ENCODE results near the gene ARSA.
"Not testable (repeated sequence)": the region's sequence is repeated elsewhere in the genome, so short reads cannot be mapped to it uniquely, and the experiment has no call there.

Gene ARSA

DNA sequence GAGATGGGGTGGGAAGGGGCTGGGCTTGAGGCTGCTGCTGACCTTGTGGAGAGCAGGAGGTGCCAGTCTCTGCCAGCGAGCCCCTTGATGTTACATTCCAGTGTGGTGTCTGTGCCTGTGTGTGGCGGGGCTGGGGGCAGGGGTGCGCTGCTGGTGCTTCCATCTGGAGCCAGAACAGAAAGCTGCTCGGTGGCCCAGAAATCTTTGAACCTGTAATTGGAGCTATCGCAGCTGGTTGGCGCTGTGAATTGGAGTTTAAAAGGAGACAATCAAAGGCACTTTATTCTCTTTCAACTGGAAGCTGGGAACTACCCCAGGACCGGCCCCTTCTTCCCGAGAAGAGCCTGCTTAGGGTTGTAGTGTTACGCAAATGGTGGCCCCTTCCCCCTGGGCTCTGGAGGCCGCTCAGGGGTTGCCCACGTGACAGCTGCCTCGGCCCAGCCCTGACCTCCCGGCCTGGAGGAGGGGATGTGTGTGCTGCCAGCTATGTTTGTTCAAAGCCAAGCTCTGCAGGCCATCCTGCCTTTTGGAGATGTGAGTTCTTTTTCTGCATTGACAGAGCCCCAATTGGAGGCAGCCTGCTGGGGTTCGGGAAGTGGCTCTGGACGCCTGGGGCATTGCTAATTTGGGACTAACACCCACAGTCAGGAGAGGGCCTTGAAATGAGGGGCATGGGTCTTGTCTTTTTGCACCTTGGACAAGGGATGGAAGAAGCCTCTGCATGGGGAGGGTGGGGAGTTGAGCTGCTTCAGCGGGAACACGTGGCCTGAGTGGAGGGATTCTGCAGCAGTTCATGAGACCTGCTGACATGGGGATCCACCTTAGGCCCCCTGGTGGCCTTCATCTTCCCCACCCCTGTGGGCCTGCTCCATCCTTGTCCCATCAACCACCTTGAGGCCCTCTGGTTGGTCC is 14.0 kb upstream of the ARSA start:
- no peak for DNase-seq (ENCODE audit: extremely low read depth, insufficient read length)
- no peak overlapping the region for H3K4me3 ChIP-seq (replicated peaks; ENCODE audit: low read depth, low read length)
- peaks cover 2% of the 10 kb centered on the region for H3K27me3 ChIP-seq (replicated peaks; ENCODE audit: control insufficient read depth, insufficient read depth, low read length)

DNA sequence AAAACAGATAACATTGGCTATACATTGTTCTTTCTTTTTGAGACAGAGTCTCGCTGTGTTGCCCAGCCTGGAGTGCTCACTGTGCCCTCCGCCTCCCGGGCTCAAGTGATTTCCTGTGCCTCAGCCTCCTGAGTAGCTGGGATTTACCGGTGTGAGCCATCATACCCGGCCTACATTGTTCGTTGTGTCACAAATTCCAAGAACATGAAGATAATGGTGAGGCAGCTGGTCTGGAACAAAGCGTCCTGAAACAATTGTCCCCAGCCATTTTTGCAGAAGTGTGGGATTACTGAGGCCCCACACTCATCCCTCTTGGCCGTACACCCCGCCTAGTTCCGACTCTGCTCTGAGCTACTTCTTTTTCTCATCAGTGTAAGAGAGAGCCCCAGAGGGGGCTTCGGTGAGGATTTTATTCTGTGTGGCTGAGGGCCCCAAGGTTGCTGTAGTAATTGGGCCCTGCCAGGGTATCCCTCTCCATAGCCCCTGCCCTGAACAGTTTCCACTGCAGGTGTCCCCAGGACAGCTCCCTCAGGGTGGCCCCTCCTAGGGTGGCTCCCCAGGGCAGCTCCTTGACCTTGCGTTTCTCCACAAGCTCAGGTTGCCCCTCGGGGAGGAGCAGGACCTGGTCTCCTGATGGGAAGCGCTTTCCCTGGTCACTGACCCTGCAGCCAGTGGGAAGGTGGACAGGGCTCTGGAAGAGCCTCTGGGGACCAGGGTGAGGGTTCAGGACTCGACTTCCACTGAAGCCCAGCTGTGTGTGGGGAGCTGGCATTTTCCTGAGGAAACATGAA is 13.1 kb upstream of the ARSA start:
- H3K4me3 ChIP-seq (replicated peaks; ENCODE audit: low read depth, low read length), result no peak overlapping the region
- TF ChIP-seq, protein P1, sequence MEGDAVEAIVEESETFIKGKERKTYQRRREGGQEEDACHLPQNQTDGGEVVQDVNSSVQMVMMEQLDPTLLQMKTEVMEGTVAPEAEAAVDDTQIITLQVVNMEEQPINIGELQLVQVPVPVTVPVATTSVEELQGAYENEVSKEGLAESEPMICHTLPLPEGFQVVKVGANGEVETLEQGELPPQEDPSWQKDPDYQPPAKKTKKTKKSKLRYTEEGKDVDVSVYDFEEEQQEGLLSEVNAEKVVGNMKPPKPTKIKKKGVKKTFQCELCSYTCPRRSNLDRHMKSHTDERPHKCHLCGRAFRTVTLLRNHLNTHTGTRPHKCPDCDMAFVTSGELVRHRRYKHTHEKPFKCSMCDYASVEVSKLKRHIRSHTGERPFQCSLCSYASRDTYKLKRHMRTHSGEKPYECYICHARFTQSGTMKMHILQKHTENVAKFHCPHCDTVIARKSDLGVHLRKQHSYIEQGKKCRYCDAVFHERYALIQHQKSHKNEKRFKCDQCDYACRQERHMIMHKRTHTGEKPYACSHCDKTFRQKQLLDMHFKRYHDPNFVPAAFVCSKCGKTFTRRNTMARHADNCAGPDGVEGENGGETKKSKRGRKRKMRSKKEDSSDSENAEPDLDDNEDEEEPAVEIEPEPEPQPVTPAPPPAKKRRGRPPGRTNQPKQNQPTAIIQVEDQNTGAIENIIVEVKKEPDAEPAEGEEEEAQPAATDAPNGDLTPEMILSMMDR (IDR thresholded peaks at IDR 0.05; ENCODE audit: insufficient read depth, low read length, poor library complexity, severe bottlenecking), result no peak
- no peak for DNase-seq (ENCODE audit: extremely low read depth, insufficient read length)
- no peaks in the 10 kb centered on the region for H3K36me3 ChIP-seq (ENCODE audit: control insufficient read depth, insufficient read depth, low read length)
- H3K27me3 ChIP-seq (replicated peaks; ENCODE audit: control insufficient read depth, insufficient read depth, low read length), result peaks cover 2% of the 10 kb centered on the region

More for the DNA sequence above, 14.0 kb upstream of the ARSA start:
- TF ChIP-seq, protein P1 (IDR thresholded peaks at IDR 0.05; ENCODE audit: insufficient read depth, low read length, poor library complexity, severe bottlenecking), result peak; percentile 6
- H3K36me3 ChIP-seq (ENCODE audit: control insufficient read depth, insufficient read depth, low read length), result no peaks in the 10 kb centered on the region

DNA sequence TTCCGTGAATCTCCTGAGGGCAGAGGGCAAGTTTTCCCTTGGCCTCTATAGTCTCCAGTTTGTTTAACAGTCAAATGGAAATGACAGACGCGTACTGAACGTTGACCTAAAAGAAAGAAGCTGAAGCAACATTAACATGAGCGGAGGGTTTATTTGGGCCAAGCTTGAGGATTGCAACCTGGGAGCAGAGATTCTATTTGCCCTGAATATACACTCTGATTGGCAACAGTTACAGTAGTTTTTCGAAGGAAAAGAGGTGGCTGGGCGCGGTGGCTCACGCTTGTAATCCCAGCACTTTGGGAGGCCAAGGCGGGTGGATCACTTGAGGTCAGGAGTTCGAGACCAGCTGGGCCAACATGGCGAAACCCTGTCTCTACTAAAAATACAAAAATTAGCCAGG is 12.3 kb upstream of the ARSA start:
- not testable (repeated sequence) for H3K4me3 ChIP-seq (replicated peaks; ENCODE audit: low read depth, low read length); H3K27me3 ChIP-seq (replicated peaks; ENCODE audit: control insufficient read depth, insufficient read depth, low read length); H3K36me3 ChIP-seq (ENCODE audit: control insufficient read depth, insufficient read depth, low read length); DNase-seq (ENCODE audit: extremely low read depth, insufficient read length)

DNA sequence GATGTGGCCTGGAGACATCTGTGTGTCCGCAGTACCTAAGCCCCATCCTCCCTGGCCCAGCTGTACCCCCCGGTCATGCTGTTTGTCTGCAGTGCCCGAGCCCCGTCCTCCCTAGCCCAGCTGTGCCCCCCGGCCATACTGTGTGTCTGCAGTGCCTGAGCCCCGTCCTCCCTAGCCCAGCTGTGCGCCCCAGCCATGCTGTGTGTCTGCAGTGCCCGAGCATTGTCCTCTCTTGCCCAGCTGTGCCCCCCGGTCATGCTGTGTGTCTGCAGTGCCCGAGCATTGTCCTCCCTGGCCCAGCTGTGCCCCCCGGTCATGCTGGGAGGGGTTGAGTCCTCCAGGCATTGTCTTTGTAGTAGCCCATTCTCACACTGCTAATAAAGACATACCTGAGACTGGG is 7.6 kb upstream of the ARSA start:
- TF ChIP-seq, protein P1 (IDR thresholded peaks at IDR 0.05; ENCODE audit: insufficient read depth, low read length, poor library complexity, severe bottlenecking), result no peak

DNA sequence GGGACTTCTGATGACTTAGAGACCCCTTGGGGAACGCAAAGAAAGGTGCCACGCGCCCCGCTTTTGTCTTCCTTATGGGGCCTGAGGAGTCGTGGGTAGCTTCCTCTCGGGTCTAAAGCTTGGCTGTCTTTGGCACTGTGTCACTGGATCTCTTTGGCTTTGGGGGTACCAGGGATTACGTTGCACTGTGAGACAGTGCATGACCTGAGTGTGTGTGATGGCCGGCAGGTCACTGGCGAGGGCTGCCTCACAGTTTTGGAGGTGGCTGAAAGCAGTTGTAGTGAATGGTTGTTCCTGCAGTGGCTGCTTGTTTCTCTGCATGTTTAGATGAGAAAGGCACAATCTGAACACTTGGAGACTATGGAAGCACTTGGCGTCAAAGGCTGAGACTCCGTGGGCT is 5.8 kb upstream of the ARSA start:
- Histone ChIP-seq H3K4me3 (replicated peaks; ENCODE audit: low read depth, low read length) (no peak overlapping the region), H3K27me3 (replicated peaks; ENCODE audit: control insufficient read depth, insufficient read depth, low read length) (no peaks in the 10 kb centered on the region), H3K36me3 (ENCODE audit: control insufficient read depth, insufficient read depth, low read length) (no peaks in the 10 kb centered on the region)
- TF ChIP-seq, protein P1 (IDR thresholded peaks at IDR 0.05; ENCODE audit: insufficient read depth, low read length, poor library complexity, severe bottlenecking), result no peak
- DNase-seq (ENCODE audit: extremely low read depth, insufficient read length), result no peak

More for the DNA sequence above, 7.6 kb upstream of the ARSA start:
- H3K36me3 ChIP-seq (ENCODE audit: control insufficient read depth, insufficient read depth, low read length), result no peaks in the 10 kb centered on the region
- H3K4me3 ChIP-seq (replicated peaks; ENCODE audit: low read depth, low read length), result no peak overlapping the region
- DNase-seq (ENCODE audit: extremely low read depth, insufficient read length), result no peak
- no peaks in the 10 kb centered on the region for H3K27me3 ChIP-seq (replicated peaks; ENCODE audit: control insufficient read depth, insufficient read depth, low read length)

DNA sequence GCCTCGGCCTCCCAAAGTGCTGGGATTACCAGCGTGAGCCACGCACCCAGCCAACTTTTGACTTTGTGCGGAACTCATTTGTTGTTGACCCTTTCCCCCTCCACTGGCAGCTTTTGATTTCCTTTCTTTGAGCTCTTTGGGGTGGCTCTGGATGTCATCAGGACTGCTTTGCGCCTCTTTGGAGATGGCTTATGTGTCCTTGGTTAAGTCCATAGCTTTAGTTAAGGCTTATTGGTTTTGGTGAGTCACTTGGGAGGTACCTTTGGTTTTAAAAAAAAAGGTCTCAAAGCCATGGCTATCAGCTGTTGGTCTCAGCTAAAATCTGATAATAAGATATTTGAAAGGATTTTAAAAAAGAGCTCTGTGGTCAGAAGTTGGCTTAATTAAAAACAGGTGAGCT is 5.1 kb upstream of the ARSA start:
- no peak for DNase-seq (ENCODE audit: extremely low read depth, insufficient read length)
- no peaks in the 10 kb centered on the region for H3K36me3 ChIP-seq (ENCODE audit: control insufficient read depth, insufficient read depth, low read length)
- H3K27me3 ChIP-seq (replicated peaks; ENCODE audit: control insufficient read depth, insufficient read depth, low read length), result no peaks in the 10 kb centered on the region
- TF ChIP-seq, protein P1 (IDR thresholded peaks at IDR 0.05; ENCODE audit: insufficient read depth, low read length, poor library complexity, severe bottlenecking), result no peak
- no peak overlapping the region for H3K4me3 ChIP-seq (replicated peaks; ENCODE audit: low read depth, low read length)

Data from GM06990 (cell line).